Skeletal muscle tissue (tissue), 1 donor: Measurements from ENCODE around the gene PRPF40A. TPM values are rescaled to one million over a fixed set of nuclear protein-coding genes. Genes with fewer than 3 reads are reported as not detected.

ENCODE experiments used
- total RNA-seq: library from RNA; depleted of rRNA; stranded (reverse); fragments of >200 nt; gene quantifications from one replicate; pipeline ENCODE4 v1.2.3, GENCODE V29; 2014

PRPF40A gene
- total RNA-seq, 1 donor from 2014 or later: 34.4 TPM

Other genes with a start within 250 kb of the PRPF40A start
- 26.1 TPM for gene ARL6IP6, start 1.2 kb upstream of the PRPF40A start, total RNA-seq